GM21717 (cell line): ENCODE results near the gene POC1A.
"Not testable (repeated sequence)": the region's sequence is repeated elsewhere in the genome, so short reads cannot be mapped to it uniquely, and the experiment has no call there.

Experiments
- ATAC-seq: cut with Tn5 transposase; IDR thresholded peaks from one replicate; pipeline ENCODE4 v1.9.1; 2021; ENCODE audit warnings: mild to moderate bottlenecking, moderate library complexity; ENCODE audit not compliant: unreplicated experiment

The POC1A gene

DNA sequence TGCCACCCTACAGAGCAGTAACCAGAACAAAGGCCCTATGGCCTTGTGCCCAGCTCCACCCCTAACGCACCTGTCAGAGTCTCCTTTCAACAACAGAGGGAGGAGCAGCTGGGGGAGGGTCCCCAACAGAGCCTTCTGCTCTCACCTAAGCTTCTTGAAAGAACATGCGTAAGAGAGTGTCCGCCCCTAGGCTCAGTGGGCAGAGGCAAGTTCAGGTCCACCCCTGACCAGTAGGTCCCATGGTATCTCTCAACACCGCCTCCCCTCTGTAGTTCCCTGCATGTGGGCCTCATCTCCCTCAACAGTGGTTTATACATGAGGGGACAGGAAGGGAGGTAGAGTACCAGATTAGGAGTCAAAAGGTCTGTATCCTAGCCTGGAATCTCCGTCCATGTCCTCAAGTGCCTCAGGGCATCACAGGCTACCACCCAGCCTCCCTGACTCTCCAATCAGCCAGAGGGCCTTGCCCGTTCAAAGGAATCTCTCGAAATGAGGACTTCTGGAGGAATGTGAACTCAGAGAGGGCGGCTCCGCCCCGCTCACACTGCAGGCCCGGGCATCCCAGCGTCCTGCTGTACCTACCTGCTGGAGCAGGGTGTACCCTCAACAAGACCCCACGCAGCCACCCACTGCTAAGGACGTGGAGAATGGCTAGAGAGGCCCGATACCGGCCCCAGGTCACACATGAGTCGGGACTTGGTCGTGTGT lies 680 bp downstream of the POC1A start:
- ATAC-seq: peak; percentile 10

DNA sequence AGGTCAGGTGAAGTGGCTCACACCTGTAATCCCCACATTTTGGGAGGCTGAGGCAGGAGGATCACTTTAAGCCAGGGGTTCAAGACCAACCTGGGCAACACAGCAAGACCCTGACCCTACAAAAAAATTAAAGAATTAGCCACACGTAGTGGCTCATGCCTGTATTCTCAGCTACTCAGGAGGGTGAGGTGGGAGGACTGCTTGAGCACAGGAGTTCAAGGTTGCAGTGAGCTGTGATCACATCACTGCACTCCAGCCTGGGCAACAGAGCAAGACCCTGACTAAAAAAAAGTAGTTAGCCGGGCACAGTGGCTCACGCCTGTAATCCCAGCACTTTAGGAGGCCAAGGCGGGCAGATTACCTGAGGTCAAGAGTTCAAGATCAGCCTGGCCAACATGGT lies 2.2 kb downstream of the POC1A start:
- not testable (repeated sequence) for ATAC-seq

DNA sequence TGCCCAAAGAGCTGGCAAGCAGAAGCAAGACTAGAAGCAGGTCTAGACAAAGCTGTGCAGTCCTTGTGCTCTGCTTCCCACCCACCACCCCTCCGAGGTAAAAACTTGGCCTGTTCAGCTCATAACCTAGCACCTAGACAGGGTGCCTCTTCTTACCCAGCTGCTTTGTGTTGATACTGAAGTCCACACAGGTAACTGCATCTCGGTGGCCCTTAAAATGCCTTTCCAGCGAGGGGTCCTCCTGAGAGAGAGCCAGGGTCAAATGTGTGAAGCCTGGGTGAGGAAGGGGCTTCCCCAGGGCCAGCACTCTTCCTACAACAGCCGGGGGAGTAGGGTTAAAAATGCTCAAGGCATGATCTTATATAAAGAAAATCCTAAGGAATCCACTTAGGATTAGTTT lies 3.4 kb downstream of the POC1A start:
- ATAC-seq: no peak

DNA sequence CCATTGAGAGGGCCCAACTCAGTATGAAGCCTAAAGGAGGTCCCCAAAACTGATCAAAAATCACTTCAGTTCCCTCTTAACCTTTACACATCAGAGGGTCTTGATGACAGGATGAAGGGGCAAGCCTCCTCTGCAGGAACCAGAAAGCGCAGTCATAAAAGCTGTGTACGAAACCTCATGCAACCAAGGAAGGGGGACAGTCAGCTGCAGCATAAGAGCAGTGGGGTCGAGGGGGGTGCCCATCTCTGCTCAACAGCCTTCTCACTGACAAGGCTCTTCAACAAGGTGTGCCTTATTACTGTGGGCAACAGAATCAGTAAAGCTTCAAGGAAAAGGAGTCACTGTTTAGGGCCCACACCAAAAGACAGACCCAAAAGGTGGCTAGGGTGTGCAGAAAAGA lies 3.9 kb downstream of the POC1A start:
- ATAC-seq: no peak

DNA sequence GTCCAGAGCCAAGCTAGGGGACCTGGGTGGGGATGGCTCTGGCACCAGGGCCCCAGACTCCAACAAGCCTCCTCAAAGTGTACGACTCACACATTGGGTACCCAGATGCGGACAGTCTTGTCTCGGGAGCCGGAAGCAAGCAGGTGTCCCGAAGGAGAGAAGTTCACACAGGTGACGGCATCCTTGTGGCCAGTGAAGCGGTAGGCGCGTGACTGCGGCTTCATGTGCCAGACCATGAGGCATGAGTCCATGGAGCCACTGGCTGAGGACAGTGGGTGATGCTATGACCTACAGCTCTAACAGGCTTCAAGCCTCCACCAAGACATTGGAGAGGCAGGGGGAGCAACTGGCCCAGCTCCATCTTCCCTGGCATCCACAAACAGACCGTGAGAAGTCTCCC lies 4.5 kb downstream of the POC1A start:
- no peak for ATAC-seq

DNA sequence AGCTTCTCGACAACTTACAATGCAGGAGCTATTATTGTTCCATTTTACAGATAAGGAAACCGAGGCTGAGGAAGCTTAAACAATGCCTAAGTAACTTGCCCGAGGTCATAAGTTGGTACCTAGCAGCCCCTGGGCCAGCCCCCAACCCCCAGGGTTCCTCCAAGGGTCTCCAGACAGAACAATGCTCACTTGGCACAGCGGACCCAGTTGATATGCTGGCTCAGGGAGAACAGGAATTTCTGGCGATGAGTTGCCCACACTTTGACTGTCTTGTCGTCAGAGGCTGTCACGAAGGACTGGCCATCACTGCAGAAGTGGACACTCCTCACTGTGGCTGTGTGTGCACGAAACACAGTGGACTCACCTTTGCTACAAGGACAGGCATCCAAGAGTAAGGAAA lies 5.2 kb downstream of the POC1A start:
- no peak for ATAC-seq

DNA sequence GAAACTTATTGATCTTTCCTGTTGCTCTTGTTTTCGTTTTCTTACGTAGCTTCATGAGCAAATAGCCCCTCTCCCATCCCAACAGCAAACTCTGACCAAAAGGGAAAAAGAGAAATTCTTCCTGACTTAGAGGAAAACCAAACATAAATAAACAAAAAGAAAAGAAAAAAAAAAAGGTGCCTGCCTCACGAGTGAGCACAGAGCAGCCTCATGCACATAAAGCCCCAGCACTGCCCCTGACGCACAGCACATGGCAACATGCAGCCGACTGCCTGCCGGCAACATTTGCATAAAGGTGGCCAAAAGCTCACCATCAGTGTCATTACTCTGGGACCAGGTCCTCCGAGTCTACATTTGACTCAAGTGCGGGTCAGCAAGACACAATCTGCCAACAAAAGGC lies 6.4 kb downstream of the POC1A start:
- ATAC-seq: no peak

DNA sequence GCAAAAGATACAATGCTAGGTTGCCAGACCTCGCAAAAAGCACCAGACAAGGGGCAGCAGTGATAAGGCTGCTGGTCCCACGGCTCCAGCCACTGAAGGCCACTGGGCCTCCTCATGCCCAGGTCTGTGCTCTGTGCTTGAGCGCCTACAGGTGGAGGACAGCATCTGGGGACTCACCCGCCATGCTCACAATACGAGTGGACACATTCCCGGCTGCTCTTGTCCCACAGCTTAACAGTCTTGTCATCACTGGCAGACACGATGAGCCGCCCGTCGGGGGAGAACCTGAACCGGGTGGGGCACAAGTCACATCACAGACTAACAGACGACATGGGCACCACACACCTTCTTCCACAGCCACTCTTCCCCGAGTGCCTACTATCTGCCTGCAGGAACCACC lies 7.4 kb downstream of the POC1A start:
- ATAC-seq: no peak

DNA sequence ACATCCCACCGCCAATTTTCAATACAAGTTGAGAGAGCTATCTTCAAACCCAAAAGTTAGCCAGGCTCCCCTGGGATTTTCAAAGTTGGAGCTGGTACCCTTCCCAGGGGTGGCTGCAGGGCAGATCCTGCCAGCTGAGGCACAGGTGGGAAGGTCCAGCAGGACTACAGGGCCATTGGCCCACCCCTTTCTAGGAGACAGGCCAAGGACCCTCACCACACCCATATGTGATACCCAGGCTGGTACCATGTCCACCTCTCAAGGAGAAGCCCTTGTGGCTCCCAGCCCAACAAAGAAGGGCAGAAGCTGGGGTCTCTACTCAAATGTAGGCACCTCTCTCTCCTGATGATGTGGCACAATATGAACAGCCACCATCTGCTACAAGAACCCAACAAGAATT lies 8.0 kb downstream of the POC1A start:
- no peak for ATAC-seq

DNA sequence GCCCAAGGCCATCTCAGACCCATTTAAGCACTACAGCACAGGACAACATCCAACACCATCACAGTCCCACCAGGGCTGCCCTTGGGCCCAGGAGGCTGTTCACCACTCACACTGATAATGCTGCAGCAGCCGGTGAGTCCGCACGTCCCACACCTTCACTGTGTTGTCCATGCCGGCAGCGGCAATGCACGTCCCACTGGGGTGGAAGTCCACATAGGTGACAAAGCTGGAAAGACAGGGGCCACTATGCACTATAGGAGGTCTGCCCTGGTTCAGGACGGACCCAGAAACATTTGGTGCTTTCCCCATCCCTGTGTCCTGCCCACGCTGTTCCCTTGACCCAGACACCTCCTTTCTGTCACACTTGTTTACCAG lies 8.5 kb downstream of the POC1A start:
- no peak for ATAC-seq

DNA sequence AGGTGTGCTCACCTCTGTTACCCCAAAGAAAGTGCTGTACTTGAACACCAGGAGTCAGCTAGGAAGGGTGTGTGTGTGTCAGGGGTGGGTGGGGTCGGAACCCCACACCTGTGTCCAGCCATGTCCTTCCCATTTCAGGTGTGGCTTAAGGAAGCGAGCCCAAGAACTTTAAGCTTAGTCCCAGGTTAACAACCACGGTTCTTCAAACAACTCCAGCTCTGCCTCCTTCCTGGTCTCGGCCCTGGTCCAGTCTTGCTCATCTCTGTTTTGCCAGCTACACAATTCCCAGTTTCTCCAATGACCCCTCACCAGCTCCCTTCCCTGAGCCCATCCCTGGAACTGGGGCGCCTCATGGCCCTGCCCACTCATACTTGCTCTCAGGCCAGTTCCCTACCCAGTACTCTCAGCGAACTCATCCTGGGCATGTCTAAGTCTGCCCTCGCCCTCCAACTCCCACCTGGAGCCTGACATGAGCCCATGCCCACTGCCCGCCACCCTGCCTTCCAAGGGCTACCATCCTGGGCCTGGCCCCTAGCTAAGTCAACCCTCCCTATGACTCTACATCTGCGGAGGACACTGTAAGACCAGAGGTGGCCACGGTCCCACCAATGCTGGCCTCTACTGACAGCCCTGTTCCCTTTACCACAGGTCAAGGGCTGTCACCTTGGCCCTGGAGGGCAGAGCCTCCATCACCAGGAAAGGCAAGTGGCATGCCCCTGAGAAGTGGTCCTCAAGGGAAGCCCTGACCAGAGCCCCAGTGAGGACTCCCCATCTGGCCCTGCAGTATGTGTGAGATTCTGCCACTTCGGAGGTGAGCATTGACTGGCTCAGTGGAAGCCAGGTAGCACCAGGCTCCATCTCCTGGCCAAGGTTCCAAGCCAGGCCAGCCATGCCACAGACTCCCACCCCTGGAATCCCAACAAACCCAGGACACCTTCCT lies 9.2 kb downstream of the POC1A start:
- no peak for ATAC-seq

DNA sequence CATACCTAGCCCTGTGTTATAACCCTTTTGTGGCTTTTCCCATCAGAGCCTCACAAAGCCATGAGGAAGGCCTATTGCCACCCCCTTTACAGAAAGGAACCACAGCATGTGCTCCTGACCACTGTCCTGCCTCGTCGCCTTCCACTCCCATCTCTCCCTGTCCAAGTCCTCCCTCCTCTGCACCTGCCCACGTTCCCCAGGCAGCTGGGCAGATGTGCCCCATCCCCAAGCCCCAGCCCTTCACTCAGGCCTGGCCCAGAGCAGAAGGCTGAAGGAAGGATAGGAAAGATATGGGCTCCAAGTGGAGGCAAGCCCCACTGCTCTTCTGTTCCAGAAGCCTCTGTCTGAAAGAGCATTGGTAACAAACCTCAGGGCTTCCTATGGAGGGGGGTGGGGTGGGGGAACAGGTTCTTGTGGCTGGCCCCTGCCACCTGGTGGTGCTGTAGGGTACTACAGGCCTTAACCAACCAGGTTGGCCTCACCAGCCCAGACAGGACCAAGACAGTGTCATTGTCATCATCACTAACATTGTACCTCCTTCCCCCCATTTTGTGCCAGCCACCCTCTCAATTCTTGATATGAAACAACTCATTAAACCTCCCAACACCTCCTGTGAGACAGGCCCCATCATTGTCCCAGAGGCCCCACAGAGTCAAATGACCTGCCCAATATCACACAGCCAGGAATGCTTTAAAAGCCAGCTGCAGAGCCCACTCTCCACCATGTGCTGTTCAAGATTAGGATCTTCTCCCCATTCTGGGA lies 10.0 kb downstream of the POC1A start:
- no peak for ATAC-seq

DNA sequence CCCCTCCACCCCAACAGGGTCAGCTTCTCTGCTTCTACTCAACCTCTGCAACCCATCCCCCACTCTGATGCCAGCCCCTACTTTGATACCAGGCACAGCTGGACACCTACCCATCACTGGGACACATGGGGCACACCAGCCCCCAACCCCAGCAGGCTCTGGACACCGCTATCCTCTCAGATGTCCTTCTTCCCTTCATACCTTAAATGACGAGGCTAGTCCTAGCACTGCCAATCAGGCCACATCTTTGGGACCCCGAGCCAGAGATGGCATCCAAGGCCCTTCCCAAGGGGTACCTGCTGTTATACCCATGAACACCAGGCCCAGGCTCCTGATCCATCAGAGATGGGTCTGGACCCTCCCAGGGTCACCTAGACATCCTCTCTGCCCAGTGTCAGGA lies 10.6 kb downstream of the POC1A start:
- no peak for ATAC-seq

DNA sequence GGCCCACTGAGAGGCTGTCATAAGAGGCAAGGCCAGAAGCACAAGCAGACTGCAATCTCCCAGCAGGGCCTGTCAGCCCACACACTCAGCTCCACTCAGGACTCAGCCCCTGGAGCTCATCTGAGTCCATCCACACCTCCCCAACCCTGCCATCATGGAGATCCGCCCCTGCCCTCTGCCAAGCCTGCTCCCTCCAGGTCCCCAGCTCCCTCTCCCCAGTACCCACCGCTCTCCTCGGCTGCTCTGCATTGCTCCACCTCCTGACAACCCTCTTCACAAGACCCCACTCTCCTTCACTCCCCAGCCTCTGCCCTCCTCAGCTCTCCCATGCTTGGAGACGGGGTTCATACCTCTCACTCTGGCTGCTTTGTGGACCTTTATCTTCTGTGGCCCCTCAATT lies 11.1 kb downstream of the POC1A start:
- ATAC-seq: no peak

DNA sequence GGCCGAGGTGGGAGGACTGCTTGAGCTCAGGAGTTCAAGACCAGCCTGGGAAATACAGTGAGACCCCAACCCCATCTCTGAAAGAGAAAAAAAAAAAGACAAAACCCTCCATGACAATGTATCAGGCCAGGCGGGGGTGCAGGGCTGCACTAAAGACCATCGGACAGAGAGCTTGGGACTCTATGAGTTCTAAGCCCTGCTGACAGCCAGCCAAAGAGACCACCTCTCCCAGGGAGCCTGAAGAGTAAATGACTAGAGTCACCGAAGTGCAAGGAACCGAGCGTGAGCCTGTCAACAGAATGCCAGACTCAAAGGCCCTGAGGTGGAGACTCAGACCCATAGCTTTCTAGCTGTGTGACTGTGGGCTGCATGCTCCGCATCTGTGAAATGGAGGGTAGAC lies 12.5 kb downstream of the POC1A start:
- no peak for ATAC-seq

DNA sequence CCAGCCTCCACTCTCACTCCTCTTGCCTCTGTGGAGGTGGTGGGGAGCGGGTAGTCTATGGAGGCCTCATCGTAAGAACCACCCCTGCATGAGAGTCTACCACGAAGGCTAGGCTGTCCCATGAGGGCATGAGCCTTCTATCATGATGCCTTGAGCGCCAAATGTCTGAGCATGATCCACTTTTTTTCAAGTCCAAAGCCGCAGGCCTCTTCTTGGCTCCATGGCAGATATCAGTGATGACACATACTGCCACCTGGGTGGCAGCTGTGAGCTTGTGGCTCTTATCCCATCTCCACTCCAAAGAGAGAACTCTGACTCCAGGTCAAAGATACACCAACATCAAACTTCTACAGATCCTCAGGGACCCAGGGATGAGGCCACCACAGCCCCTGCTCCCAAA lies 13.5 kb downstream of the POC1A start:
- ATAC-seq: no peak

DNA sequence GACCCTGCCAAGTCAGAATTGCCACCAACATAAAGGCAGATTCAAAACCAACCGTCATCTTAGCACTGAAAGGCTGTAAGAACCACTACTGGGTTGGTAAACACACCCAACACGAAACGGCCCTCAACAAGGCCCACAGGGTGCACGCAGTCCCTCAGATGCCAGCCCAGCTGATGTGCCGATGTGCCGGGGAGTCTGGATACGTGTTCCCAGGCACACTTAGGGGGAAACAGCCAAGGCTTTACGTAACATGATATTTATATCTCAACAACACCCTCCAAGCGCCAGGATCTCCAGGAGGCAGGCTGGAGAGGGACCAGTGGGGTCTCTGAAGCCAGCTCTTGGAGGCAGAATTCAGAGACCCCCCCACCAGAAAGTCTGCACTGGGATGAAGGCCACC lies 14.2 kb downstream of the POC1A start:
- no peak for ATAC-seq

DNA sequence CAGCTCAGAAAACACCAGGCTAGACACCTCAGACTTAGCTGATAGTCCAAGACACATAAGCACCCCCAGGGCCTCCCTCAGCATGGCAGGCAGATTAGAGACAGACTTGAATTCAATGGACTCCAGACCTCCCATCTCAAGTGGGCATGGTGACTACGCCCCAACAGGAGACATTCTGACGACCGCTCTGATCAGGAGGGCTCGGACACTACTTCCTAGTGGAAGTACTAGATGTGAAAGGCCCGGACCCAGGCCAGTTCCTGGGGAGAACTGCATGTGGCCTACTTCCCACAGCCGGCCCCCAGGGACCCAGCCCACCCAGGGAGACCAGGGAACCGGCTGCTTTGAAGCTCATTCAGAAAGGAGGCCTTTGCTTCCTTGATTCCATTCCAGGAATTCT lies 16.9 kb downstream of the POC1A start:
- ATAC-seq: no peak

DNA sequence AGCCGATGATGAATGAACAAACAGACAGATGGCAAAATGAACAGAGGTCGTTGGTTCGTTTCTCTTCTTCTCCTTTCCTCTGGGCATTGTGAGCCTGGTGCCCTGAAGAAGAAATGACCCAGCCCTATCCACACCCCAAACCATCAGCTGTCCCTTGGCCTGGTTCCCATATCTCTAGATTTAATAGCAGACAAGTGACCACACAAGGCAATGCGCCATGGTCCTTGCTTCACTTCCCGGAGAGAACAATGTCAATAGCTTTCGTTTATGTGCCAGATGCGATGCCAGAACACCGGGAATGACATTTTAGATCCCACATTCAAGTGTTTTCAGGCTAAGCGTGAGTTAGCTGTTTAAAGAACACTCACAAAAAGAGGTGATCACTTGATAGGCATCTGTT lies 17.7 kb downstream of the POC1A start:
- no peak for ATAC-seq

DNA sequence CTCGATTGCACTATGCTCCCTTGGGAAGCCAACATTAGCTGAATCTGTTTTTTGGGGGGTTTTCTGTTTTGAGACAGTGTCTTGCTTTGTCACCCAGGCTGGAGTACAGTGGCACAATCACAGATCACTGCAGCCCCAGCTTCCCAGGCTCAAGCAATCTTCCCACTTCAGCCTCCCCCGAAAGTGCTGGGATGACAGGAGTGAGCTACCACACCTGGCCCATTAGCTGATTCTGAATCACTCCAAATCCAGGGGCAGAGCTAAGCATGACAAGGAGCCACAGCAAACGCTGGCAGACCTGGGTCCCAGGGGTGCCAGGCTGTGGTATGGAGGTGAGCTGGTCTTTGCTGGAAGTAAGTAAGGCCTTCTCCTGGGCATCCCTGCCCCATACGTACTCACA lies 18.9 kb downstream of the POC1A start:
- no peak for ATAC-seq

DNA sequence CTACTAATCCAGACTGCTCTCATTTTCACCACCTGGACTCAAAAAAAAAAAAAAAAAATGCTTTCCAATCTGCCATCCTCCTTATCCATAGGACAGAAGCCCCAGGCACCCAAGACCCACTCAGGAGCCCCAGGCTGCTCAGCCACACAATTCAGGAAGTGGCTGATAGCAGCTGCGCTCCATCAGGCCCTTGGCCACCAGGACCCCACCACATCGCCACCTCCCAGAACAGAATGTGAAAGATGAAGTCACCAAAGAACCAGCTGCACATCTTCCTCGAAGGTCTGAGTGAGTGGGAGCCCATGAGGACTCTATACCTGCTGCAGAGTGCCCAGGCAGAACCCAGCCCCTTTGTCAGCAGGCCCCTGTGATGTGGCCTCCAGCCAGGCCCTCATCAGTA lies 19.5 kb downstream of the POC1A start:
- no peak for ATAC-seq

DNA sequence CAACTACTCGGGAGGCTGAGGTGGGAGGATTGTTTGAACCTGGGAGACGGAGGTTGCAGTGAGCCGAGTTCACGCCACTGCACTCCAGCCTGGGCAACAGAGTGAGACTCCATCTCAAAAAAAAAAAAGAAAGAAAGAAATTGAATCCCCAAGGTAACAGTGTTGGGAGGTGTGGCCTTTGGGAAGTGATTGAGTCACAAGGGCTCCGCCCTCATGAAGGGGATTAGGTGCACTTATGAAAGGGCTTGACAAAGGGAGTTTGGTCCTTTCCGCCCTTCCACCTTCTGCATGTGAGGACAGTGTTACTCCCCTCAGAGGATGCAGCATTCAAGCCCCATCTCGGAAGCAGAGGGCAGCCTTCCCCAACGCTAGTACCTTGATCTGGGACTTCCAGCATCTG lies 21.3 kb downstream of the POC1A start:
- ATAC-seq: no peak
